Ishikawa (cell line): Measurements from ENCODE around the gene CTR9.

Source experiments
- CEBPB ChIP-seq: IDR thresholded peaks from 2 replicates; pipeline ENCODE4 v1.6.1; 2012
- EGR1 ChIP-seq: IDR thresholded peaks from 2 replicates; pipeline ENCODE4 v1.6.1; 2012
- EP300 ChIP-seq: IDR thresholded peaks from 2 replicates; pipeline ENCODE4 v1.6.1; 2012; ENCODE audit warnings: borderline replicate concordance
- MAX ChIP-seq: IDR thresholded peaks from 2 replicates; pipeline ENCODE4 v1.6.1; 2012
- RAD21 ChIP-seq: IDR thresholded peaks from 2 replicates; pipeline ENCODE4 v1.6.1; 2012; ENCODE audit warnings: low read depth
- REST ChIP-seq: IDR thresholded peaks from 2 replicates; pipeline ENCODE4 v1.6.1; 2012; ENCODE audit warnings: low read depth, mild to moderate bottlenecking
- TAF1 ChIP-seq: IDR thresholded peaks from 2 replicates; pipeline ENCODE4 v1.6.1; 2012; ENCODE audit warnings: low read depth, mild to moderate bottlenecking
- TCF12 ChIP-seq: IDR thresholded peaks from 2 replicates; pipeline ENCODE4 v1.6.1; 2012; ENCODE audit warnings: low read depth
- TEAD4 ChIP-seq: IDR thresholded peaks from 2 replicates; pipeline ENCODE4 v1.6.1; 2012

- TF ChIP-seq RAD21, result no peak
- no peak for TF ChIP-seq EP300
- no peak for TF ChIP-seq TAF1
- TF ChIP-seq MAX, result no peak
- no peak for TF ChIP-seq TCF12
- no peak for TF ChIP-seq CEBPB
- TF ChIP-seq EGR1, result no peak
- TF ChIP-seq REST, result no peak
- TF ChIP-seq TEAD4, result no peak
These were observed 4.2 kb upstream of the CTR9 start for GRCh38 chr11:10746871-10747270.
